Upper lobe of left lung (tissue), 6 donors: ENCODE results near the gene RHEB. TPM values are rescaled to one million over a fixed set of nuclear protein-coding genes. Genes with fewer than 3 reads are reported as not detected.
"Not testable (repeated sequence)": the region's sequence is repeated elsewhere in the genome, so short reads cannot be mapped to it uniquely, and the experiment has no call there.

Source experiments
- ATAC-seq, 2 donors: fragments of 200-7000 bp; cut with Tn5 transposase; one replicate each; pipeline ENCODE4 v1.9.1; 2022; ENCODE audit warnings: mild to moderate bottlenecking in 2 of 2, moderate library complexity in 2 of 2; ENCODE audit not compliant: low FRiP score in 2 of 2
- DNase-seq, 2 donors: peaks; one replicate each; pipeline ENCODE4 v3.0.0-alpha.2; 2019 to 2020
- H3K27ac ChIP-seq, 4 donors: fragments of 200-600 bp; sonication (generic); one replicate each; pipeline ENCODE4 v1.5.1; 2016 to 2019
- H3K27me3 ChIP-seq, 4 donors: fragments of 200-600 bp; sonication (generic); one replicate each; pipeline ENCODE4 v1.5.1; 2017 to 2019
- H3K36me3 ChIP-seq, 4 donors: fragments of 200-600 bp; sonication (generic); one replicate each; pipeline ENCODE4 v1.5.1; 2016 to 2019
- H3K4me1 ChIP-seq, 4 donors: fragments of 200-600 bp; sonication (generic); one replicate each; pipeline ENCODE4 v1.5.1; 2018 to 2019
- H3K4me3 ChIP-seq, 4 donors: fragments of 200-600 bp; sonication (generic); one replicate each; pipeline ENCODE4 v1.5.1; 2017 to 2019; ENCODE audit warnings: mild to moderate bottlenecking in 2 of 4, moderate library complexity in 1 of 4
- H3K9me3 ChIP-seq, 4 donors: fragments of 200-600 bp; sonication (generic); one replicate each; pipeline ENCODE4 v1.5.1; 2018 to 2019
- EP300 ChIP-seq, 4 donors: sonication (generic); formaldehyde crosslinking; IDR thresholded peaks; one replicate each; pipeline ENCODE4 v1.5.1; 2017; ENCODE audit warnings: antibody characterized with exemption in 4 of 4, control low read depth in 2 of 4
- POLR2A ChIP-seq, 4 donors: fragments of 450-650 bp; IDR thresholded peaks; one replicate each; pipeline ENCODE4 v1.5.1; 2016 to 2017; ENCODE audit warnings: antibody characterized with exemption in 4 of 4, mild to moderate bottlenecking in 2 of 4
- POLR2AphosphoS5 ChIP-seq, 2 donors: sonication (generic); formaldehyde crosslinking; IDR thresholded peaks; one replicate each; pipeline ENCODE4 v1.5.1; 2017; ENCODE audit warnings: antibody characterized with exemption in 2 of 2
- WGBS, 2 donors: methylation state at CpG; one replicate each; pipeline ENCODE4 v1.1.5; 2017 to 2018; 5-methylcytosine and 5-hydroxymethylcytosine counted together
- total RNA-seq, 6 donors: library from RNA; depleted of rRNA in 4 of 6; stranded (reverse); fragments of >200 nt in 4 of 6; gene quantifications; one replicate each; pipeline versions ENCODE4 v1.1.0 to v1.2.1, GENCODE V29; 2016 to 2021
- TF ChIP-seq, protein P1 (sequence below), 6 experiments: fragments of 450-650 bp in 4 of 6; fragments of 200-600 bp in 2 of 6; sonication (generic) in 2 of 6; IDR thresholded peaks; one replicate each; pipeline ENCODE4 v1.5.1; 2016 to 2019; ENCODE audit warnings: antibody characterized with exemption in 6 of 6
- donor health status: DM: no; HTN: no; CAD: no; lungs with moderate emphysema.
- donor health status: DM: no; HTN: yes; CAD: no; lungs with severe emphysema.

RHEB gene
- total RNA-seq, 6 donors from 2014 or later, result 63.0 to 105 (median 93.4) TPM

- TF ChIP-seq EP300 (IDR thresholded peaks at IDR 0.05), result no peak
- no peak for TF ChIP-seq POLR2A (IDR thresholded peaks at IDR 0.05)
- TF ChIP-seq, protein P1, sequence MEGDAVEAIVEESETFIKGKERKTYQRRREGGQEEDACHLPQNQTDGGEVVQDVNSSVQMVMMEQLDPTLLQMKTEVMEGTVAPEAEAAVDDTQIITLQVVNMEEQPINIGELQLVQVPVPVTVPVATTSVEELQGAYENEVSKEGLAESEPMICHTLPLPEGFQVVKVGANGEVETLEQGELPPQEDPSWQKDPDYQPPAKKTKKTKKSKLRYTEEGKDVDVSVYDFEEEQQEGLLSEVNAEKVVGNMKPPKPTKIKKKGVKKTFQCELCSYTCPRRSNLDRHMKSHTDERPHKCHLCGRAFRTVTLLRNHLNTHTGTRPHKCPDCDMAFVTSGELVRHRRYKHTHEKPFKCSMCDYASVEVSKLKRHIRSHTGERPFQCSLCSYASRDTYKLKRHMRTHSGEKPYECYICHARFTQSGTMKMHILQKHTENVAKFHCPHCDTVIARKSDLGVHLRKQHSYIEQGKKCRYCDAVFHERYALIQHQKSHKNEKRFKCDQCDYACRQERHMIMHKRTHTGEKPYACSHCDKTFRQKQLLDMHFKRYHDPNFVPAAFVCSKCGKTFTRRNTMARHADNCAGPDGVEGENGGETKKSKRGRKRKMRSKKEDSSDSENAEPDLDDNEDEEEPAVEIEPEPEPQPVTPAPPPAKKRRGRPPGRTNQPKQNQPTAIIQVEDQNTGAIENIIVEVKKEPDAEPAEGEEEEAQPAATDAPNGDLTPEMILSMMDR (IDR thresholded peaks at IDR 0.05), result no peak
- no peak for TF ChIP-seq POLR2AphosphoS5 (IDR thresholded peaks at IDR 0.05)
- Histone ChIP-seq H3K36me3 (no peaks in the 10 kb centered on the region), H3K27me3 (no peaks in the 10 kb centered on the region), H3K4me3 (peak overlapping the region; percentile 26 to 97 (median 87)), H3K27ac (peak overlapping the region; percentile 99 to 100 (median 99)), H3K4me1 (peaks cover 17 to 39% (median 27%) of the 10 kb centered on the region in 4 donors), H3K9me3 (no peaks in the 10 kb centered on the region)
- WGBS, 2 donors, result 16 to 29% methylated on average over 20 to 44 of the region's 55 CpGs
- DNase-seq, result peak; percentile 61 to 91
- peak in 1 of 2 donors; percentile 11 for ATAC-seq
These were observed 945 bp upstream of the RHEB start for GRCh38 chr7:151520419-151521261.

- H3K9me3 ChIP-seq, H3K27me3 ChIP-seq, H3K36me3 ChIP-seq: not testable (repeated sequence)
- Histone ChIP-seq H3K4me3 (peak overlapping the region; percentile 71 to 97 (median 87)), H3K27ac (peak overlapping the region; percentile 99 to 100 (median 99)), H3K4me1 (peaks cover 24 to 53% (median 32%) of the 10 kb centered on the region in 4 donors)
- 1% methylated on average over 18 of the region's 118 CpGs; no CpG with 5 or more reads in 1 of the 2 donors for WGBS, 2 donors
- peak in 3 of 4 donors; percentile 72 to 85 (median 82) for TF ChIP-seq POLR2A (IDR thresholded peaks at IDR 0.05)
- TF ChIP-seq, protein P1 (IDR thresholded peaks at IDR 0.05), result peak in 3 of 6 experiments; percentile 19 to 54 (median 46)
- DNase-seq (peak; percentile 46 to 96), ATAC-seq (peak; percentile 86 to 94)
These were observed 539 bp downstream of the RHEB start for GRCh38 chr7:151518947-151519764.

GRCh38 chr7:151518105-151518946, 1.4 kb downstream of the RHEB start:
- TF ChIP-seq POLR2AphosphoS5 (IDR thresholded peaks at IDR 0.05), result peak in 1 of 2 donors; percentile 39
- TF ChIP-seq, protein P1 (IDR thresholded peaks at IDR 0.05), result no peak
- ATAC-seq (no peak), DNase-seq (peak in 1 of 2 donors; percentile 64)
- Histone ChIP-seq H3K36me3 (no peaks in the 10 kb centered on the region), H3K27me3 (no peaks in the 10 kb centered on the region), H3K4me3 (peak overlapping the region; percentile 71 to 97 (median 87)), H3K4me1 (peaks cover 24 to 58% (median 32%) of the 10 kb centered on the region in 4 donors), H3K27ac (peak overlapping the region; percentile 99 to 100 (median 99)), H3K9me3 (no peaks in the 10 kb centered on the region)
- 2 to 3% methylated on average over 34 to 36 of the region's 36 CpGs for WGBS, 2 donors

GRCh38 chr7:151517601-151518104, 2.0 kb downstream of the RHEB start:
- 61 to 72% methylated on average over 7 of the region's 7 CpGs for WGBS, 2 donors
- Histone ChIP-seq H3K4me3 (peak overlapping the region in 3 of 4 donors; percentile 86 to 97 (median 88)), H3K9me3 (no peaks in the 10 kb centered on the region), H3K4me1 (peaks cover 29 to 62% (median 36%) of the 10 kb centered on the region in 4 donors), H3K27me3 (no peaks in the 10 kb centered on the region), H3K27ac (peak overlapping the region; percentile 99 to 100 (median 99)), H3K36me3 (no peaks in the 10 kb centered on the region)
- ATAC-seq (no peak), DNase-seq (no peak)
- TF ChIP-seq POLR2A (IDR thresholded peaks at IDR 0.05) (peak in 1 of 4 donors; percentile 1), POLR2AphosphoS5 (IDR thresholded peaks at IDR 0.05) (no peak)
